Lung (tissue), 13 donors: ENCODE measurements around the gene ATP2B2. TPM values are rescaled to one million over a fixed set of nuclear protein-coding genes. Genes with fewer than 3 reads are reported as not detected.

ENCODE experiments used
- ATAC-seq: fragments of 200-7000 bp; cut with Tn5 transposase; one replicate; pipeline ENCODE4 v1.9.1; 2020; ENCODE audit warnings: moderate number of reproducible peaks; ENCODE audit not compliant: insufficient read depth, low FRiP score
- DNase-seq, 3 donors: peaks; one replicate each; pipeline ENCODE4 v3.0.0-alpha.2; 2013 to 2017
- H3K27ac ChIP-seq, 2 donors: one replicate each; pipeline ENCODE4 v1.5.1; 2013; ENCODE audit warnings: mild to moderate bottlenecking in 2 of 2, moderate library complexity in 2 of 2, control low read depth in 1 of 2, inconsistent platforms in 1 of 2, low read depth in 1 of 2, low read length in 1 of 2
- H3K27me3 ChIP-seq, 3 donors: one replicate each; pipeline ENCODE4 v1.5.1; 2013; ENCODE audit warnings: low read length in 2 of 3; ENCODE audit not compliant: control insufficient read depth in 3 of 3, insufficient read depth in 3 of 3
- H3K36me3 ChIP-seq, 4 donors: one replicate each; pipeline ENCODE4 v1.5.1; 2013; ENCODE audit warnings: low read length in 4 of 4, mild to moderate bottlenecking in 1 of 4, moderate library complexity in 1 of 4; ENCODE audit not compliant: control insufficient read depth in 4 of 4, insufficient read depth in 4 of 4
- H3K4me1 ChIP-seq, 5 donors: one replicate each; pipeline ENCODE4 v1.5.1; 2013; ENCODE audit warnings: low read length in 5 of 5, mild to moderate bottlenecking in 2 of 5, moderate library complexity in 1 of 5; ENCODE audit not compliant: control insufficient read depth in 5 of 5, insufficient read depth in 5 of 5
- H3K4me3 ChIP-seq: one replicate; pipeline ENCODE4 v1.5.1; 2013; ENCODE audit warnings: mild to moderate bottlenecking, control low read depth, moderate library complexity
- H3K9ac ChIP-seq, 2 donors: one replicate each; pipeline ENCODE4 v1.5.1; 2013; ENCODE audit warnings: low read length in 2 of 2, control low read depth in 1 of 2; ENCODE audit not compliant: insufficient read depth in 1 of 2
- H3K9me3 ChIP-seq, 4 donors: one replicate each; pipeline ENCODE4 v1.5.1; 2013; ENCODE audit warnings: low read length in 3 of 4, mild to moderate bottlenecking in 1 of 4, moderate library complexity in 1 of 4; ENCODE audit not compliant: control insufficient read depth in 4 of 4, insufficient read depth in 3 of 4
- WGBS, 2 donors: extraction: QIAGEN DNeasy Blood & Tissue Kit; methylation state at CpG; one replicate each; pipeline ENCODE4 v1.1.7; 2013; 5-methylcytosine and 5-hydroxymethylcytosine counted together
- polyA plus RNA-seq, 2 donors: library from polyadenylated mRNA; stranded (reverse); fragments of 200-250 nt; gene quantifications; one replicate each; pipeline ENCODE4 v1.2.1, GENCODE V29; 2013
- small RNA-seq: library from RNA; depleted of rRNA; stranded (forward); fragments of <200 nt; gene quantifications from one replicate; pipeline ENCODE3, GENCODE V24; 2014; ENCODE audit warnings: low replicate concordance
- total RNA-seq, 2 donors: library from RNA; depleted of rRNA in 1 of 2; stranded (reverse); fragments of >200 nt in 1 of 2; gene quantifications; one replicate each; pipeline ENCODE4 v1.2.1, GENCODE V29; 2014 to 2021
- TF ChIP-seq, protein P1 (sequence below): IDR thresholded peaks from 2 replicates; pipeline ENCODE4 v1.5.1; 2012; ENCODE audit warnings: mild to moderate bottlenecking; ENCODE audit errors: control extremely low read depth, extremely low read depth
- donor health status: control.
- donor health status: control.
- donor health status: Bipolar disorder and iron deficiency.
- donor health status: healthy.
- donor health status: DM: yes; HTN: yes; CAD: no.

ATP2B2 gene
- total and polyA plus RNA-seq, 4 donors, result 0.06 TPM; not detected in 3

DNA sequence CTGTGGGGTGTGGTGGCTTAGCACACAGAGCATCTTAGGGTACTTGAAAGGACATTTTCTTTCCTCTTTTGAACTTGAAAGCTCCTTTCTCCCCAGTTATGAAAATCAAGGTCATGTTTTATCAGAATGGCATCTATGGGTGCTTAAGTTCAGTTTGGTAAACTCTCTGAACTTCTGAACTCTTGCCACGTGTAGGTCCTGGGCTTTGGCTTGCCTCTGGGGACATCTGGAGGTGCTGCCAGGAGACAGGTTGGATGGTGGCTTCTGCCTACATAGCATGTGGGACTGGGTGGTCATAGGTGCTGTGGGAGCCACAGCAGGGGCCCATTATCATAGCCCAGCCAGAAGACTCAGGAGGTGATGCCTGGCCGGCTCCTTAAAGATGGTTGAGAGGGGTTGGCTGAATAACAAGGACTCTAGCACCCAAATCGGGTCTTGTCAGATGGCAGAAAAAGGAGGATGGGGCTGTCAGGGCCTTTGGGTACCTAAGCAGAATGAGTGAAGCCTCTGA lies 228.2 kb downstream of the ATP2B2 start:
- no peaks in the 10 kb centered on the region for H3K9me3 ChIP-seq
- ATAC-seq (no peak), DNase-seq (no peak)
- WGBS, 2 donors, result 83 to 94% methylated on average over 3 of the region's 3 CpGs
- no peak overlapping the region for H3K27ac ChIP-seq
- TF ChIP-seq, protein P1, sequence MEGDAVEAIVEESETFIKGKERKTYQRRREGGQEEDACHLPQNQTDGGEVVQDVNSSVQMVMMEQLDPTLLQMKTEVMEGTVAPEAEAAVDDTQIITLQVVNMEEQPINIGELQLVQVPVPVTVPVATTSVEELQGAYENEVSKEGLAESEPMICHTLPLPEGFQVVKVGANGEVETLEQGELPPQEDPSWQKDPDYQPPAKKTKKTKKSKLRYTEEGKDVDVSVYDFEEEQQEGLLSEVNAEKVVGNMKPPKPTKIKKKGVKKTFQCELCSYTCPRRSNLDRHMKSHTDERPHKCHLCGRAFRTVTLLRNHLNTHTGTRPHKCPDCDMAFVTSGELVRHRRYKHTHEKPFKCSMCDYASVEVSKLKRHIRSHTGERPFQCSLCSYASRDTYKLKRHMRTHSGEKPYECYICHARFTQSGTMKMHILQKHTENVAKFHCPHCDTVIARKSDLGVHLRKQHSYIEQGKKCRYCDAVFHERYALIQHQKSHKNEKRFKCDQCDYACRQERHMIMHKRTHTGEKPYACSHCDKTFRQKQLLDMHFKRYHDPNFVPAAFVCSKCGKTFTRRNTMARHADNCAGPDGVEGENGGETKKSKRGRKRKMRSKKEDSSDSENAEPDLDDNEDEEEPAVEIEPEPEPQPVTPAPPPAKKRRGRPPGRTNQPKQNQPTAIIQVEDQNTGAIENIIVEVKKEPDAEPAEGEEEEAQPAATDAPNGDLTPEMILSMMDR, result no peak
- peaks cover 0 to 14% (median 0%) of the 10 kb centered on the region in 5 donors for H3K4me1 ChIP-seq
- H3K36me3 ChIP-seq, result peaks cover 13 to 46% (median 21%) of the 10 kb centered on the region in 4 donors
- H3K27me3 ChIP-seq, result no peaks in the 10 kb centered on the region
- no peak overlapping the region for H3K9ac ChIP-seq
- no peak overlapping the region for H3K4me3 ChIP-seq

DNA sequence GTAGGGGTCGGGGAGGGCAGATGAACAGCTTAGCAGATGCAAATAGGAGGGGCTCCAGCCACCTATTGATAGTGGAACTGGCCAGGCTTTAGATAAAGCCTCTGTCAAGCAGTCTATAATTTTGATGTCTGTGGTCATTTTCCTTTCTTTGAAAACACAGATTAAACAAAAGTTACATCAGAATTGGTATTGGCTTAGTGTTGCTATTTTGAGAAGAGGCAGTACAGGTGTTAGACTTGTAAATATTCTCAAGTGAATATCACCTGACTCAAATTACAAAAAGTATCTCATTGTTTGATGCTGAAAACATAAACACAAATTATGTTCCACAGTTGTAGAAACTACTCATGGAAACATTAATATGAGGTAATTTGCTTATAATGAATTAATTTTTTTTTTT lies 230.8 kb downstream of the ATP2B2 start:
- ATAC-seq, result no peak
- Histone ChIP-seq H3K4me3 (no peak overlapping the region), H3K4me1 (peaks cover 0 to 14% (median 0%) of the 10 kb centered on the region in 5 donors), H3K27me3 (no peaks in the 10 kb centered on the region), H3K9me3 (no peaks in the 10 kb centered on the region), H3K27ac (no peak overlapping the region), H3K9ac (no peak overlapping the region), H3K36me3 (peaks cover 10 to 47% (median 18%) of the 10 kb centered on the region in 4 donors)
- TF ChIP-seq, protein P1, result no peak
- no peak for DNase-seq
- WGBS, 2 donors, result 75 to 89% methylated on average over 1 of the region's 1 CpG

Small RNA genes within 50 kb of the gene (small RNA-seq; reads per million reads assigned to genes)
- gene MIR378B (not detected), gene MIR885 (not detected), gene RF02126 (not detected)

Other genes with a start within 250 kb of the ATP2B2 start
- gene GHRL, start 212.6 kb downstream of the ATP2B2 start, total RNA-seq, result 10 to 100 TPM in 1 of 2 donors, 1 to 10 TPM in 1; 7.6 to 28.2 TPM
- 10 to 100 TPM in 1 of 2 donors, 1 to 10 TPM in 1; 5.4 to 13.7 TPM for gene GHRL, start 212.6 kb downstream of the ATP2B2 start, polyA plus RNA-seq
- 100 to 1,000 TPM; 103 to 129 TPM for gene SEC13, start 184.5 kb downstream of the ATP2B2 start, total RNA-seq
- gene SEC13, start 184.5 kb downstream of the ATP2B2 start, polyA plus RNA-seq, result 100 to 1,000 TPM in 1 of 2 donors, 10 to 100 TPM in 1; 99.9 to 170 TPM